ENCODE measurements around the gene ACAA1.

ACAA1 gene

GRCh38 chr3:38141173-38141951 is 4.4 kb upstream of the ACAA1 start:
- 95% methylated on average over 7 of the region's 7 CpGs for WGBS (ENCODE audit: insufficient coverage)
- H3K4me3 ChIP-seq (ENCODE audit: control insufficient read depth in 1 of 7, extremely low read depth in 1 of 7, insufficient read depth in 4 of 7, low read depth in 2 of 7, low read length in 6 of 7) = no peak overlapping the region
- no peak for DNase-seq
- no peaks in the 10 kb centered on the region for H3K27me3 ChIP-seq (replicated peaks in 2 of 5; ENCODE audit: control insufficient read depth in 4 of 5, insufficient read depth in 5 of 5, low read length in 4 of 5)
- POLR2A ChIA-PET = interaction anchor here (2.3 kb wide), 1 partner anchor 24 kb away, joined by 6 read pairs; the partner anchor contains the start of gene OXSR1
- CTCF ChIA-PET = interaction anchor here (1.2 to 1.9 kb wide), 2 partner anchors 15 to 23 kb away, joined by 4 read pairs; no protein-coding TSS in a partner anchor
- H3K4me1 ChIP-seq (ENCODE audit: control extremely low read depth in 1 of 4, control insufficient read depth in 4 of 4, insufficient read depth in 4 of 4, low read length in 3 of 4) = peaks cover 2 to 37% (median 34%) of the 10 kb centered on the region in 4 experiments
- H3K36me3 ChIP-seq (ENCODE audit: control insufficient read depth in 4 of 4, insufficient read depth in 4 of 4, low read length in 3 of 4) = peaks cover 4 to 29% (median 23%) of the 10 kb centered on the region in 4 experiments
- no peak overlapping the region for H3K27ac ChIP-seq (ENCODE audit: insufficient read depth in 1 of 2, low read depth in 1 of 2, low read length in 2 of 2, poor library complexity in 1 of 2, severe bottlenecking in 2 of 2)
- H3K9me3 ChIP-seq (ENCODE audit: control extremely low read depth in 1 of 5, control insufficient read depth in 4 of 5, insufficient read depth in 2 of 5, low read depth in 1 of 5, low read length in 4 of 5) = peaks cover 0 to 8% (median 2%) of the 10 kb centered on the region in 5 experiments

GRCh38 chr3:38140326-38141172 is 3.6 kb upstream of the ACAA1 start:
- peak overlapping the region in 1 of 7 experiments; percentile 93 for H3K4me3 ChIP-seq (ENCODE audit: control insufficient read depth in 1 of 7, extremely low read depth in 1 of 7, insufficient read depth in 4 of 7, low read depth in 2 of 7, low read length in 6 of 7)
- ChIA-PET CTCF (interaction anchor here (1.3 to 1.4 kb wide), 2 partner anchors 16 to 340 kb away, joined by 3 to 5 read pairs; no protein-coding TSS in a partner anchor), POLR2A (interaction anchor here (0.6 kb wide), 1 partner anchor 198 kb away, joined by 4 read pairs; no protein-coding TSS in a partner anchor)
- no peaks in the 10 kb centered on the region for H3K27me3 ChIP-seq (replicated peaks in 2 of 5; ENCODE audit: control insufficient read depth in 4 of 5, insufficient read depth in 5 of 5, low read length in 4 of 5)
- peaks cover 0 to under 1% (median 0%) of the 10 kb centered on the region in 5 experiments for H3K9me3 ChIP-seq (ENCODE audit: control extremely low read depth in 1 of 5, control insufficient read depth in 4 of 5, insufficient read depth in 2 of 5, low read depth in 1 of 5, low read length in 4 of 5)
- no peak for DNase-seq
- WGBS (ENCODE audit: insufficient coverage) = 98% methylated on average over 13 of the region's 13 CpGs
- peaks cover 4 to 29% (median 23%) of the 10 kb centered on the region in 4 experiments for H3K36me3 ChIP-seq (ENCODE audit: control insufficient read depth in 4 of 4, insufficient read depth in 4 of 4, low read length in 3 of 4)
- no peak overlapping the region for H3K27ac ChIP-seq (ENCODE audit: insufficient read depth in 1 of 2, low read depth in 1 of 2, low read length in 2 of 2, poor library complexity in 1 of 2, severe bottlenecking in 2 of 2)
- peaks cover 2 to 45% (median 39%) of the 10 kb centered on the region in 4 experiments for H3K4me1 ChIP-seq (ENCODE audit: control extremely low read depth in 1 of 4, control insufficient read depth in 4 of 4, insufficient read depth in 4 of 4, low read length in 3 of 4)

- H3K27ac ChIP-seq (ENCODE audit: insufficient read depth in 1 of 2, low read depth in 1 of 2, low read length in 2 of 2, poor library complexity in 1 of 2, severe bottlenecking in 2 of 2) = peak overlapping the region in 1 of 2 experiments; percentile 74
These were observed 2.7 kb upstream of the ACAA1 start for GRCh38 chr3:38139652-38140051.

GRCh38 chr3:38139191-38139590 is 2.3 kb upstream of the ACAA1 start:
- Histone ChIP-seq H3K9me3 (ENCODE audit: control extremely low read depth in 1 of 5, control insufficient read depth in 4 of 5, insufficient read depth in 2 of 5, low read depth in 1 of 5, low read length in 4 of 5) (no peaks in the 10 kb centered on the region), H3K27ac (ENCODE audit: insufficient read depth in 1 of 2, low read depth in 1 of 2, low read length in 2 of 2, poor library complexity in 1 of 2, severe bottlenecking in 2 of 2) (peak overlapping the region; percentile 19 to 74), H3K4me1 (ENCODE audit: control extremely low read depth in 1 of 4, control insufficient read depth in 4 of 4, insufficient read depth in 4 of 4, low read length in 3 of 4) (peaks cover 2 to 53% (median 47%) of the 10 kb centered on the region in 4 experiments), H3K36me3 (ENCODE audit: control insufficient read depth in 4 of 4, insufficient read depth in 4 of 4, low read length in 3 of 4) (peaks cover 4 to 31% (median 28%) of the 10 kb centered on the region in 4 experiments), H3K27me3 (replicated peaks in 2 of 5; ENCODE audit: control insufficient read depth in 4 of 5, insufficient read depth in 5 of 5, low read length in 4 of 5) (no peaks in the 10 kb centered on the region), H3K4me3 (ENCODE audit: control insufficient read depth in 1 of 7, extremely low read depth in 1 of 7, insufficient read depth in 4 of 7, low read depth in 2 of 7, low read length in 6 of 7) (peak overlapping the region; percentile 81 to 97 (median 92))
- DNase-seq = no peak
- WGBS (ENCODE audit: insufficient coverage) = 1% methylated on average over 7 of the region's 8 CpGs
- ChIA-PET POLR2A (interaction anchor here (0.7 to 3.5 kb wide), 3 partner anchors 15 to 93 kb away, joined by 3 to 17 read pairs (median 3); partner anchors contain the start of gene OXSR1), CTCF (interaction anchor here (0.7 to 3.7 kb wide), 3 partner anchors 10 to 342 kb away, joined by 4 to 27 read pairs (median 5); partner anchors contain the start of gene OXSR1)

More at GRCh38 chr3:38139652-38140051, 2.7 kb upstream of the ACAA1 start:
- no peaks in the 10 kb centered on the region for H3K27me3 ChIP-seq (replicated peaks in 2 of 5; ENCODE audit: control insufficient read depth in 4 of 5, insufficient read depth in 5 of 5, low read length in 4 of 5)
- H3K4me3 ChIP-seq (ENCODE audit: control insufficient read depth in 1 of 7, extremely low read depth in 1 of 7, insufficient read depth in 4 of 7, low read depth in 2 of 7, low read length in 6 of 7) = peak overlapping the region in 6 of 7 experiments; percentile 81 to 97 (median 92)
- no peak for DNase-seq
- WGBS (ENCODE audit: insufficient coverage) = 82% methylated on average over 6 of the region's 7 CpGs
- peaks cover 2 to 53% (median 47%) of the 10 kb centered on the region in 4 experiments for H3K4me1 ChIP-seq (ENCODE audit: control extremely low read depth in 1 of 4, control insufficient read depth in 4 of 4, insufficient read depth in 4 of 4, low read length in 3 of 4)
- peaks cover 4 to 29% (median 26%) of the 10 kb centered on the region in 4 experiments for H3K36me3 ChIP-seq (ENCODE audit: control insufficient read depth in 4 of 4, insufficient read depth in 4 of 4, low read length in 3 of 4)
- POLR2A ChIA-PET = interaction anchor here (0.7 to 1.1 kb wide), 2 partner anchors 15 to 92 kb away, joined by 3 read pairs; no protein-coding TSS in a partner anchor
- H3K9me3 ChIP-seq (ENCODE audit: control extremely low read depth in 1 of 5, control insufficient read depth in 4 of 5, insufficient read depth in 2 of 5, low read depth in 1 of 5, low read length in 4 of 5) = no peaks in the 10 kb centered on the region
- CTCF ChIA-PET = interaction anchor here (1.3 to 3.7 kb wide), 3 partner anchors 17 to 341 kb away, joined by 3 to 27 read pairs (median 5); partner anchors contain the start of gene OXSR1

GRCh38 chr3:38138349-38139190 is 1.6 kb upstream of the ACAA1 start, which contains the start of gene MYD88:
Gene MYD88 (plus strand): TSS chr3:38138661. CDS start chr3:38138701, 40 bp downstream.
- Histone ChIP-seq H3K36me3 (ENCODE audit: control insufficient read depth in 4 of 4, insufficient read depth in 4 of 4, low read length in 3 of 4) (peaks cover 4 to 37% (median 33%) of the 10 kb centered on the region in 4 experiments), H3K27me3 (replicated peaks in 2 of 5; ENCODE audit: control insufficient read depth in 4 of 5, insufficient read depth in 5 of 5, low read length in 4 of 5) (no peaks in the 10 kb centered on the region), H3K27ac (ENCODE audit: insufficient read depth in 1 of 2, low read depth in 1 of 2, low read length in 2 of 2, poor library complexity in 1 of 2, severe bottlenecking in 2 of 2) (peak within 1 kb of the TSS; percentile 50 to 76), H3K9me3 (ENCODE audit: control extremely low read depth in 1 of 5, control insufficient read depth in 4 of 5, insufficient read depth in 2 of 5, low read depth in 1 of 5, low read length in 4 of 5) (no peaks in the 10 kb centered on the region), H3K4me3 (ENCODE audit: control insufficient read depth in 1 of 7, extremely low read depth in 1 of 7, insufficient read depth in 4 of 7, low read depth in 2 of 7, low read length in 6 of 7) (peak within 1 kb of the TSS; percentile 81 to 97 (median 92)), H3K4me1 (ENCODE audit: control extremely low read depth in 1 of 4, control insufficient read depth in 4 of 4, insufficient read depth in 4 of 4, low read length in 3 of 4) (peaks cover 2 to 53% (median 46%) of the 10 kb centered on the region in 4 experiments)
- ChIA-PET CTCF (interaction anchor here (0.7 to 3.7 kb wide), 5 partner anchors 10 to 342 kb away, joined by 3 to 27 read pairs (median 5); partner anchors contain the start of gene OXSR1), POLR2A (interaction anchor here (0.7 to 3.5 kb wide), 3 partner anchors 16 to 94 kb away, joined by 3 to 17 read pairs (median 3); partner anchors contain the start of gene OXSR1)
- under 1% methylated on average over 61 of the region's 65 CpGs for WGBS (ENCODE audit: insufficient coverage)
- peak; percentile 81 to 94 (median 91) for DNase-seq

Measured in common myeloid progenitor, CD34-positive (primary cell).